ENCODE measurements around the gene NEIL1. TPM values are rescaled to one million over a fixed set of nuclear protein-coding genes. Genes with fewer than 3 reads are reported as not detected.

NEIL1 gene
- total and polyA plus RNA-seq, 4 donors: 11.8 to 60.9 (median 37.8) TPM

DNA sequence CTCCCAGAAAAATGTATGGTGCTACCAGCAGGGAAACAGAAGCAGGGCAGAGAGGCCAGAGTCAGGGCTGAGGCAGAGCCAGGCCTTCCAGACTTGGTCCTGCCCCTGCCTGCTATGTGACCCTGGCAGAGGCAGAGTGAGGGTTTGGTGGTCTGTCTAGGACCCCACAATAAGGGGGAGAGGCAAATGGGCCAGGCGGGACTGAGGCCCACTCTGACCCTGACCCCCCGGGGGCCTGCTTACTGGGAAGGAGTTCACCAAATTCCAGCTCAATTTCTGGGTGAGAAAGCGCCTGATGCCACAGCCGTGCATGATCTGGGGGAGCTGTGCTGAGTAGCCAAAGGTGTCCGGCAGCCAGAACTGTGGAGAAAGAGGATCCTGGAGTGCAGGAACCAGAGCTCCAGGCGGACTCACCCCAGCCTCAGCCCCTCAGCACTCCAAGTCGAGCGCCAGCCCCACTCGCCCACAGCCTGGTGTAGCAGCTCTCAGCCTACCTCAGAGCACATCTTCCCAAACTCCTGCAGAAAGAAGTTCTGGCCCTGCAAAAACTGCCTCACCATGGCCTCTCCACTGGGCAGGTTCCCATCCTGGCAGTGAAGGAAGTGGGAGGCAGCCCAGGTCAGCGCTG, 14.6 kb downstream of the NEIL1 start:
- Histone ChIP-seq H3K9me3 (ENCODE audit: control insufficient read depth, insufficient read depth, low read length) (no peaks in the 10 kb centered on the region), H3K36me3 (ENCODE audit: control insufficient read depth, insufficient read depth, low read length) (peaks cover 88% of the 10 kb centered on the region), H3K27ac (ENCODE audit: low read depth, low read length) (no peak overlapping the region), H3K4me3 (ENCODE audit: low read depth, low read length) (no peak overlapping the region), H3K4me1 (ENCODE audit: control insufficient read depth, insufficient read depth, low read length) (no peaks in the 10 kb centered on the region), H3K27me3 (ENCODE audit: control insufficient read depth, insufficient read depth, low read length) (no peaks in the 10 kb centered on the region)
- 97% methylated on average over 10 of the region's 10 CpGs for WGBS (ENCODE audit: insufficient coverage)
- no peak for DNase-seq (ENCODE audit: low read depth in 4 of 6, low spot score in 6 of 6)

DNA sequence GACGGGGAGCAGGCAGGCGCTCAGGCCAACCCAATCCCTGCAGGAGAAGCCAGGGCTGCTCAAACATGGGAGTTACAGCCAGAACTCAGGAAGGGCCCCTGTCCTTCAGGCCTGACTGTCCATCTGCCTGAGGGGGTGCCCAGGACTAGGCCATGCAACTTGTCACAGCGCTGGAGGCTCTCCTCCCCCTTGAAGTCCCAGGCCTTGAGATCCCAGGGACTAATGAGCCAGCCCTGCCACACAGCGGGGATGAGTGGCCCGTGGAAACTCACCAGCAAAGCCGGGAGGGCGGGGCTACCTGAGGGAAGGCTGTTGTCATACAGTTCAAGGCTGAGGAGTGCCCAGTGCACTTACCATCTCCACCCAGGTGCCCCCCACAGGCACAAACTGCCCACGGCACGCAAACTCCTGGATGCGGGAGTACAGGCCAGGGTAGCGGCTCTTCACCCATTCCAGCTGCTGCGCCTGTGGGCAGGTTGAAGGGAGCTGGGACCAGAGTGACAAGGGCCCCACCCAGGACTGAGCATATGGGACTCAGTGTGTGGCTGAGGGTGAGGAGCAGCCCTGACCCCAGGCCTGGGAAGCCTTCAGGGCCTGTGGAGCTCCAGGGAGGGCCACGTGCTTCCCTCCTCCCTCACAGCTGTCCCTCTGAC, 15.3 kb downstream of the NEIL1 start:
- Histone ChIP-seq H3K4me1 (ENCODE audit: control insufficient read depth, insufficient read depth, low read length) (no peaks in the 10 kb centered on the region), H3K9me3 (ENCODE audit: control insufficient read depth, insufficient read depth, low read length) (no peaks in the 10 kb centered on the region), H3K27ac (ENCODE audit: low read depth, low read length) (no peak overlapping the region), H3K36me3 (ENCODE audit: control insufficient read depth, insufficient read depth, low read length) (peaks cover 85% of the 10 kb centered on the region), H3K4me3 (ENCODE audit: low read depth, low read length) (no peak overlapping the region), H3K27me3 (ENCODE audit: control insufficient read depth, insufficient read depth, low read length) (no peaks in the 10 kb centered on the region)
- 91% methylated on average over 13 of the region's 13 CpGs for WGBS (ENCODE audit: insufficient coverage)
- no peak for DNase-seq (ENCODE audit: low read depth in 4 of 6, low spot score in 6 of 6)

DNA sequence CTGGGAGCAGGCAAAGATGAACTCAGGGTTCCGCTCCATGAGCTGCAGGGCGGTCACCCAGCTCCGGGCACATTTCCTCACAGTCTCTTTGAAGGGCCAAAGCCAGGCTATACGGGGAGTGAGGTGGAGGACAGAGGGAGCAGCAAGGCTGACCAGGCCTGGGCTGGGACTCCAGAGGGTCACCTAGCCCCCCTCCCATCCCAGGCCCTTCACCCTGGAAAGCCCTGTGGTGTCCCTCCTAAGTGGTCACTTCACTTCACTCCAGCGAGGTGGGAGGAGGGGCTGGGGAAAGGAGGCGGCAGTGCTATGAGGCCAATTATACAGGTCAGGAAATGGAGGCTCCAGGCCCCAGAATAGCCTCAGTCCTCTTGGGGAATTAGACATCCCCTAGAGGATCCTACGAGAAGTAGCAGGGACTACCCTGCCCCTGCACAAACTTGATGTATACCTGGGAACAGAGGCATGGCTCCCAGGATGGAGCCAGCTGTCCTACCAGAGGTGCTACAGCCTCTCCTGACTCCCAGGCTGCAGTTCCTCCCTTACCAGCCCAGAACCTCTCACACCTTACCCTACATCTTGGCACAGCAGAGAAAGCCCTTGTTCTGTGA, 15.9 kb downstream of the NEIL1 start:
- Histone ChIP-seq H3K27ac (ENCODE audit: low read depth, low read length) (no peak overlapping the region), H3K4me1 (ENCODE audit: control insufficient read depth, insufficient read depth, low read length) (peaks cover 6% of the 10 kb centered on the region), H3K9me3 (ENCODE audit: control insufficient read depth, insufficient read depth, low read length) (no peaks in the 10 kb centered on the region), H3K36me3 (ENCODE audit: control insufficient read depth, insufficient read depth, low read length) (peaks cover 85% of the 10 kb centered on the region), H3K4me3 (ENCODE audit: low read depth, low read length) (no peak overlapping the region), H3K27me3 (ENCODE audit: control insufficient read depth, insufficient read depth, low read length) (no peaks in the 10 kb centered on the region)
- DNase-seq (ENCODE audit: low read depth in 4 of 6, low spot score in 6 of 6): no peak
- WGBS (ENCODE audit: insufficient coverage): 91% methylated on average over 7 of the region's 7 CpGs

DNA sequence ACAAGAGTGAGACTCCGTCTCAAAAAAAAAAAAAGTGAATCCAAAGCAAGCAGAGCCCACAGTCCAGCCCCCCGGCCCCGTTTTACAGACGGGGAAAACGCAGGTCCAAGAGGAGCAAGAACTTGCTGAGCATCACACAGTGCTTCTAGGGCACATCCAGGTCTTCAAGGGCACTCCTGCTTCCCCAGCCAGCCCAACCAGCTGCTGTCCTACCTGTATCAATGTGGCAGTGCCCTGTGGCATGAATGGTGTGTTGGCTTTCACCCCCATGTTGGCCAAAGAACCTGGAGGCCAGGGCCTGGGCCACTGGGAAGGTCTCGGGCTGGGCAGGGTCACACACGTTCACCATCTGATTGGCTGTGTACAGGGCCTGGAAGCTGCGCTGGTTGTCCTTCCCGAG, 16.9 kb downstream of the NEIL1 start:
- DNase-seq (ENCODE audit: low read depth in 4 of 6, low spot score in 6 of 6): no peak
- no peaks in the 10 kb centered on the region for H3K27me3 ChIP-seq (ENCODE audit: control insufficient read depth, insufficient read depth, low read length)
- H3K4me3 ChIP-seq (ENCODE audit: low read depth, low read length): no peak overlapping the region
- 96% methylated on average over 9 of the region's 9 CpGs for WGBS (ENCODE audit: insufficient coverage)
- peaks cover 16% of the 10 kb centered on the region for H3K4me1 ChIP-seq (ENCODE audit: control insufficient read depth, insufficient read depth, low read length)
- no peak overlapping the region for H3K27ac ChIP-seq (ENCODE audit: low read depth, low read length)
- H3K9me3 ChIP-seq (ENCODE audit: control insufficient read depth, insufficient read depth, low read length): no peaks in the 10 kb centered on the region
- H3K36me3 ChIP-seq (ENCODE audit: control insufficient read depth, insufficient read depth, low read length): peaks cover 76% of the 10 kb centered on the region

DNA sequence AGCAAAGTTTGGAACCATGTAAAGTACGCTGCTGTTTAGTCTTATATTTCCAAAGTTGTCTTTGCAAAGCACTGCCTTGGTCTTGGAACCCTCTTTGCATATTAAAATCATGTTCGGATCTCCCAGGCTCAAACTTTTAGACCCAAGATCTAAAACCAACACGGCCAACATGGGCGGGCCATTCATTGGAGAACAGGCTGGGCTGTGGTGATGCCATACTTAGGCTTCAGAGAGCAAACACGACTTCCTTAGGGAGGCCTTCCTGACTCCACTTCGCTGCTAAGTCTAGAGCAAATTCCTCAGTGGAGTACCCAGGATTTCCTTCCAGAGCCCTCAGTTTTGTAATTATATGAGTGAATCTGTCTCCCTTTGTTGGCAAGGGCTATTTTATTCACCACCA, 18.0 kb downstream of the NEIL1 start:
- H3K4me1 ChIP-seq (ENCODE audit: control insufficient read depth, insufficient read depth, low read length): peaks cover 23% of the 10 kb centered on the region
- H3K9me3 ChIP-seq (ENCODE audit: control insufficient read depth, insufficient read depth, low read length): no peaks in the 10 kb centered on the region
- peaks cover 65% of the 10 kb centered on the region for H3K36me3 ChIP-seq (ENCODE audit: control insufficient read depth, insufficient read depth, low read length)
- H3K27ac ChIP-seq (ENCODE audit: low read depth, low read length): no peak overlapping the region
- no peak overlapping the region for H3K4me3 ChIP-seq (ENCODE audit: low read depth, low read length)
- H3K27me3 ChIP-seq (ENCODE audit: control insufficient read depth, insufficient read depth, low read length): no peaks in the 10 kb centered on the region
- 98% methylated on average over 5 of the region's 6 CpGs for WGBS (ENCODE audit: insufficient coverage)
- DNase-seq (ENCODE audit: low read depth in 4 of 6, low spot score in 6 of 6): no peak

DNA sequence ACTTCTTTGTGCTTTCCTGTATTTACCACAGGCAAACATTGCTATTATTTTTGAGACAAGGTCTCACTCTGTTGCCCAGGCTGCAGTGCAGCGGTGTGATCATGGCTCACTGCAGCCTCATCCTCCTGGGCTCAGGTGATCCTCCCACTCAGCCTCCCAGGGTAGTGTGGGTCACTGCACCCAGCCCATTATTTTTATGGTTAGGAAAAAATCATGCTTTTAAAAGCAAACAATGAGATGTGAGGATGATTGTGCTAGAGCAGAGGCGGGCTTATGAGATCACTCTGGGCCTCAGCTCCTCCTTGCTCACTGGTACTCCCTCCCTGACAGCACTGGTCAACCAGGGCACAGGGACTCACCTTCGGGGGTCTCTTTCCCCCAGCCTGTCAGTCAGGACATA, 19.3 kb downstream of the NEIL1 start:
- no peak for DNase-seq (ENCODE audit: low read depth in 4 of 6, low spot score in 6 of 6)
- H3K36me3 ChIP-seq (ENCODE audit: control insufficient read depth, insufficient read depth, low read length): peaks cover 54% of the 10 kb centered on the region
- no peaks in the 10 kb centered on the region for H3K9me3 ChIP-seq (ENCODE audit: control insufficient read depth, insufficient read depth, low read length)
- no peaks in the 10 kb centered on the region for H3K27me3 ChIP-seq (ENCODE audit: control insufficient read depth, insufficient read depth, low read length)
- no peak overlapping the region for H3K4me3 ChIP-seq (ENCODE audit: low read depth, low read length)
- 100% methylated on average over 1 of the region's 3 CpGs for WGBS (ENCODE audit: insufficient coverage)
- H3K27ac ChIP-seq (ENCODE audit: low read depth, low read length): no peak overlapping the region
- H3K4me1 ChIP-seq (ENCODE audit: control insufficient read depth, insufficient read depth, low read length): peaks cover 24% of the 10 kb centered on the region

DNA sequence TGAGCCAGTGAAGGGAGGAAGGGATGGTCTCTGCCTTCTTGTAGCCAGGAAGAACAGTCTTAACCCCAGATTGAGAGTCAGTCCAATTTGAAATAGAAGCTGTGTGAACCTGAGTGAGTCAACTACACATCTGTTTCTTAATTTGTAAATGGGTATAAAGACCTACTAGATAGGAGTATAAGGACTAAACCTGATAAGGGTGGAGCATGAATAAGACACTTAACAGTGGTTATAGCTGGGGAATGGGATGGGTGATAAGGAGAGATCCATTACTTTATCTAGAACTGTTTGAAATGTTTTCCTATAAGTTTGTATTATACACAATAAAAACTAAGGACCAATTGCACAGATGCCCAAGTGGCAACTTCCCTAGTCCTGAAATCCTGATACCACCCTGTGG, 20.2 kb downstream of the NEIL1 start:
- Histone ChIP-seq H3K4me3 (ENCODE audit: low read depth, low read length) (no peak overlapping the region), H3K27ac (ENCODE audit: low read depth, low read length) (no peak overlapping the region), H3K4me1 (ENCODE audit: control insufficient read depth, insufficient read depth, low read length) (peaks cover 24% of the 10 kb centered on the region), H3K9me3 (ENCODE audit: control insufficient read depth, insufficient read depth, low read length) (no peaks in the 10 kb centered on the region), H3K27me3 (ENCODE audit: control insufficient read depth, insufficient read depth, low read length) (no peaks in the 10 kb centered on the region), H3K36me3 (ENCODE audit: control insufficient read depth, insufficient read depth, low read length) (peaks cover 53% of the 10 kb centered on the region)
- DNase-seq (ENCODE audit: low read depth in 4 of 6, low spot score in 6 of 6): no peak

DNA sequence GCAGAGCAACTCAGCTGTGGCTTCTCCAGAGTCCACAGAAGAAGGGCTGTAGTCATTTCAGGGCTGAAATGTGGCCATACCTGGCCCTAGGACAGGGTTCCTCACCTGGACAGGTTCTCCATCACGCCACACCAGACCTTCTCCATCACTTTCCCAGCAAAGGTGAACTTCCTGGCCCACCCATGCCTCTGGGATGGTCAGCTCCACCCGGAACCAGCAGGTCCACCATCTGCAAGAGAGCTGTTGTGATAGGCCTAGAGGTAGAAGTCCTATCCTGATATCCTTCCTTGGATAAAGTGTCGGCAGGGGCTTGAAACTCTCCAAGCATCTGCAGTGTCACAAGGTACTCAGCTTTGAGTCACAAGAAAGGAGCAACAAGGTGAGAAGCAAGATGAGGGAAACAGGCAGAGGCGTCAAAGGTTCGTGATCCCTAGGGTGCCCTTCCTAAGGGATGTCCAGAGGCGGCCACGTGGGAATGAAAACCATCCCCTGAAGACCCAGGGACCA, 20.6 kb downstream of the NEIL1 start:
- WGBS (ENCODE audit: insufficient coverage): 45% methylated on average over 7 of the region's 7 CpGs
- Histone ChIP-seq H3K36me3 (ENCODE audit: control insufficient read depth, insufficient read depth, low read length) (peaks cover 50% of the 10 kb centered on the region), H3K4me3 (ENCODE audit: low read depth, low read length) (peak overlapping the region; percentile 92), H3K9me3 (ENCODE audit: control insufficient read depth, insufficient read depth, low read length) (no peaks in the 10 kb centered on the region), H3K27ac (ENCODE audit: low read depth, low read length) (peak overlapping the region; percentile 94), H3K27me3 (ENCODE audit: control insufficient read depth, insufficient read depth, low read length) (no peaks in the 10 kb centered on the region), H3K4me1 (ENCODE audit: control insufficient read depth, insufficient read depth, low read length) (peaks cover 24% of the 10 kb centered on the region)
- no peak for DNase-seq (ENCODE audit: low read depth in 4 of 6, low spot score in 6 of 6)

DNA sequence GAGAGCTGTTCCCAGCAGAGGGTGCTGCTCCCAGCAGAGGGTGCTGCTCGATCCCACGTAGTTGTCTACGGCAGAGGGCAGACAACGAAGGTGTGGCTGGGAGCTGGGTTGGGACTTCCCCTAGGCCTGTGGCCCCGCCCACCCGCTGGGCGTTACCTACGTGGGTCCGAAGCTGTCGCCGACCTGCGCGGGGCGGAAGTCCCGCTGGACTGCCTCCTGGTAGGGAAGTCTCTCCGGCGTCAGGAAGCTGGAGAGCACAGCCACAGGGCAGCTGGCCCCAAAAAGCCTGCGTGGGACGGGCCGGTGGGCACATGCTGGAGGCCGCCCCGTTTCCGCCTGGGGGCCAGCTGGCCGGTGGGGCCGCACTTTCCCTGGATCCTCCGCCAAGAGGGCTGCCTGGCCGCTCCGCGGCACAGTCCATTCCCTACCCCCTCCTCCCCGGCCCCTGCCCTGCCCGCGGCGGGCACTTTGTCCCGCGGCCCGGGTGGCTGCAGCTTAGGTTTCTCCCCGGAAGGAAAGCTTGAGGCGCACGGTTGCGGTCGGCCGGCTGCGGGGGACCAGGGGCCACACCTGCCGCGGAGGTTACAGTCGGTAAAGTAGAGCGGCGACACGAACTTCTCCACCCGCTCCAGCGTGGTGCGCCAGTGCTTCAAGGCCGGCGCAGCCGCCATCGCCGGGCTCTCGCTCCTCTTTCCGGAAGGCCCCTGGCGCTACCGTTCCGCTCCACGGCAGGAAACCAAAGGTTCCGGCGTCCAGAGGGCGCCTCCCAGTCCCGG, 21.3 kb downstream of the NEIL1 start, which contains the start of gene MAN2C1:
Gene MAN2C1, minus strand, starts transcription at position 695 of the 776 bp plus-strand sequence. Its CDS starts 24 bp downstream, at position 671.
- H3K9me3 ChIP-seq (ENCODE audit: control insufficient read depth, insufficient read depth, low read length): no peaks in the 10 kb centered on the region
- under 1% methylated on average over 67 of the region's 67 CpGs for WGBS (ENCODE audit: insufficient coverage)
- peak within 1 kb of the TSS; percentile 92 for H3K4me3 ChIP-seq (ENCODE audit: low read depth, low read length)
- peaks cover 46% of the 10 kb centered on the region for H3K36me3 ChIP-seq (ENCODE audit: control insufficient read depth, insufficient read depth, low read length)
- H3K27ac ChIP-seq (ENCODE audit: low read depth, low read length): peak within 1 kb of the TSS; percentile 94
- H3K27me3 ChIP-seq (ENCODE audit: control insufficient read depth, insufficient read depth, low read length): no peaks in the 10 kb centered on the region
- DNase-seq (ENCODE audit: low read depth in 4 of 6, low spot score in 6 of 6): peak in 5 of 6 donors; percentile 68 to 95 (median 79)
- H3K4me1 ChIP-seq (ENCODE audit: control insufficient read depth, insufficient read depth, low read length): peaks cover 24% of the 10 kb centered on the region

Data from spinal cord (tissue), 10 donors.